Dermis lymphatic vessel endothelial cell (primary cell): ENCODE results near the gene ANXA7. TPM values are rescaled to one million over a fixed set of nuclear protein-coding genes. Genes with fewer than 3 reads are reported as not detected.

ENCODE experiments used
- total RNA-seq: library from RNA; depleted of rRNA; stranded (reverse); fragments of >200 nt; gene quantifications from 2 replicates; pipeline ENCODE4 v1.2.1, GENCODE V29; 2014

Gene ANXA7
- total RNA-seq, result 94.1 and 100 TPM in 2 replicates

GRCh38 chr10:73413528-73414229 is at the start of gene ANXA7:
ANXA7 (minus strand) TSS chr10:73414058; CDS start chr10:73400856, 13,202 bp downstream.

DNA sequence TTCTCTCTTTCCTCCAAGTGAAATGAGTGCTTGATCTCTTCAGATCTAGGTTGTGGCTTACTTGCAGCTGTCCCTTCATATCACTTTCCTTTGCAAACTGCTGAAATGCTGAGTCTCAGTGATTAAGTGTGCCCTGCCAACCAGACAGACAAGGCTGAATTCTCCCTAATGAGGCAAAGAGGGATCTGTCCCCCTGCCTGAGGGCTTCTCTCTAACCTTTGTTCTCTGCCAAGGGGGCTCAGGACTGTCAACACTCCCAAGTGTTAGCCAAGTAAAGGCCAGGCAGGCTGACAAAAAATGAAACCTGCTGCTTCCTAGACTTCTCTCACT is 19.6 kb upstream of the ANXA7 start, which contains the start of gene MSS51:
TSS of gene MSS51 (minus strand) at position 24 of the 330 bp plus-strand sequence. CDS start 5,277 bp downstream, outside the sequence.

DNA sequence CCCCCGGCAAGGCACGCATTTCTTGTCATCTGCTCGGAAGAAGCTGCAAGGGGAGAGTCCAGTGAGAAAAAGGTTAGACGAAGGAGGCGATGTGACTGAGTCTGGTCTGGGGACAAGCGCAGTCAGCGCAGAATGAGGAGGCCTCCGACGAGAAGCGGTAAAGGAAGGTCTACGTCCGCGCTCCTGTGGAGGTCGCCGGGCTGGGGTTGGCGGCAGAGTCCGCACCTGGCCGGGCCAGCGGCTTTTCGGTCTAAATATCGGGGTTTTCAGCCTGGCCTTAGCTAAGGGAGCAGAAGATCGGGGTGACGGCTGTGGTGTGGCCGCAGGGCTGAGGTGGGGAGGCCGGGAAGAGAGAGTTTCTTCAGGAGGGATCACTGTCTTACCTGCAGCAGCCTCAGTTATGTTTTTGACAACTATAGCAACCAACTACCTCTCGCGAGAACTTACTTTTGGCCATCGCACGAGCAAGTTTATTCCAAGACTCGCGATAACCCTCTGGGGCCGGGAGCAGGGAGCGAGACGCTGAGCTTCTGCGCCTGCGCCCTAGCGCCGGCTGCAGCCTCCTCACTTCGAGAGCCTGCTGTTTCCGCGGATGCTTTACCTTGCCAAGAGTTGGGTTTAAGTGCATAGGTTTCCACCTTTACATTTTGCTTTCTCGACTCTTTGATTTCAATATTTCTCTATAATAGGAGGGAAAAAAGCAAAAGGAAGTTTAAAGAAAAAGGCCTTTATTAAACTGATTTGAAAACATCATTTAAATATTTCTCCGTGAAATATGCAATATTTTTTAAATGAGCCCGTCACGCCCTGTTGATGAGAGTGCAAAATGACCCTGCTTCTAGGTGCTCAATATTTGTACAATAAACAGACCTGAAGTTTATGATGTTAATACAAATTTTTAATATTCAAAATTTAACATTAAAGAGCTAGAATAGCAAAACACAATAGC is 55.3 kb downstream of the ANXA7 start, which contains the start of gene CFAP70:
TSS of gene CFAP70 (minus strand) at position 534 of the 949 bp plus-strand sequence. CDS start 4,068 bp downstream, outside the sequence.

Other genes with a start within 250 kb of the ANXA7 start
- gene ECD, start 246.1 kb downstream of the ANXA7 start, total RNA-seq, result 18.1 and 23.6 TPM in 2 replicates
- gene FAM149B1, start 245.9 kb downstream of the ANXA7 start, total RNA-seq, result 24.1 and 28.4 TPM in 2 replicates
- gene DNAJC9, start 166.8 kb downstream of the ANXA7 start, total RNA-seq, result 18.4 and 19.3 TPM in 2 replicates
- gene MRPS16, start 161.4 kb downstream of the ANXA7 start, total RNA-seq, result 58.2 and 60.1 TPM in 2 replicates
- gene CFAP70, start 55.2 kb downstream of the ANXA7 start, total RNA-seq, result 0.22 and 0.26 TPM in 2 replicates
- 0.69 and 0.76 TPM in 2 replicates for gene MSS51, start 19.5 kb upstream of the ANXA7 start, total RNA-seq
- 8.6 and 12.3 TPM in 2 replicates for gene PPP3CB, start 82.0 kb upstream of the ANXA7 start, total RNA-seq
- 5.1 and 6.8 TPM in 2 replicates for gene USP54, start 177.3 kb upstream of the ANXA7 start, total RNA-seq
- gene MYOZ1, start 227.4 kb upstream of the ANXA7 start, total RNA-seq, result not detected in 2 replicates
- not detected in 2 replicates for gene SYNPO2L, start 242.0 kb upstream of the ANXA7 start, total RNA-seq